PC-9 (cell line): Measurements from ENCODE around the gene MDN1.

Experiments used
- CTCF ChIP-seq: fragments of 200-600 bp; sonication (generic); conservative IDR thresholded peaks from 2 replicates; pipeline ENCODE4 v1.6.1; 2017; ENCODE audit warnings: mixed run types, antibody characterized with exemption, mild to moderate bottlenecking, moderate library complexity
- EZH2 ChIP-seq: fragments of 200-600 bp; sonication (generic); IDR thresholded peaks from 2 replicates; pipeline ENCODE4 v1.8.0; 2017; ENCODE audit warnings: antibody characterized with exemption, low read depth

- TF ChIP-seq CTCF (no peak), EZH2 (no peak)
These were observed 139.0 kb downstream of the MDN1 start for GRCh38 chr6:89680551-89680950.
